NCI-H460 (cell line): ENCODE data around the gene CLEC6A. TPM values are rescaled to one million over a fixed set of nuclear protein-coding genes. Genes with fewer than 3 reads are reported as not detected.
"Not testable (repeated sequence)": the region's sequence is repeated elsewhere in the genome, so short reads cannot be mapped to it uniquely, and the experiment has no call there.

Experiments used
- DNase-seq: peaks from one replicate; pipeline ENCODE4 v3.0.0-alpha.2; 2016; ENCODE audit warnings: low read depth; ENCODE audit errors: extremely low read depth
- small RNA-seq, 2 experiments: library from RNA; depleted of rRNA; stranded (forward); fragments of <200 nt; gene quantifications; one replicate each; pipeline ENCODE3, GENCODE V24; 2014
- total RNA-seq: library from RNA; depleted of rRNA; stranded (reverse); fragments of >200 nt; shearing (Covaris generic); gene quantifications from 2 replicates; pipeline ENCODE4 v1.2.3, GENCODE V29; 2014; rRNA removed

CLEC6A gene
- total RNA-seq, 1 experiment from 2014 or later, result not detected

- no peak for DNase-seq
Observed at GRCh38 chr12:8491646-8492530, 36.1 kb downstream of the CLEC6A start.

- DNase-seq, result no peak
Observed at GRCh38 chr12:8493084-8493483, 37.3 kb downstream of the CLEC6A start.

GRCh38 chr12:8495671-8496070 lies 39.9 kb downstream of the CLEC6A start:
- DNase-seq, result not testable (repeated sequence)

GRCh38 chr12:8496074-8496473 lies 40.3 kb downstream of the CLEC6A start:
- not testable (repeated sequence) for DNase-seq

GRCh38 chr12:8499616-8500015 lies 43.9 kb downstream of the CLEC6A start:
- no peak for DNase-seq

GRCh38 chr12:8501720-8502119 lies 46.0 kb downstream of the CLEC6A start:
- DNase-seq, result no peak

GRCh38 chr12:8504351-8504750 lies 48.6 kb downstream of the CLEC6A start:
- no peak for DNase-seq

GRCh38 chr12:8507596-8507995 lies 51.8 kb downstream of the CLEC6A start:
- no peak for DNase-seq

- no peak for DNase-seq
Observed at GRCh38 chr12:8508223-8508622, 52.5 kb downstream of the CLEC6A start.

GRCh38 chr12:8508910-8509841 lies 53.4 kb downstream of the CLEC6A start:
- no peak for DNase-seq

- DNase-seq, result no peak
Observed at GRCh38 chr12:8513256-8513655, 57.5 kb downstream of the CLEC6A start, which contains the start of gene CLEC4D. Gene CLEC4D, plus strand, starts transcription at chr12:8513503. Its CDS starts 230 bp downstream, at chr12:8513733.

- DNase-seq, result no peak
Observed at GRCh38 chr12:8517971-8518370, 62.2 kb downstream of the CLEC6A start.

GRCh38 chr12:8519171-8519570 lies 63.4 kb downstream of the CLEC6A start:
- DNase-seq, result no peak

- DNase-seq, result no peak
Observed at GRCh38 chr12:8527250-8528130, 71.7 kb downstream of the CLEC6A start.

Small RNA genes within 50 kb of the gene (small RNA-seq; reads per million reads assigned to genes)
- 0 reads per million in 2 experiments for gene RNU6-275P

Other genes with a start within 250 kb of the CLEC6A start
- not detected in 2 replicates for gene FAM90A1, start 228.3 kb upstream of the CLEC6A start, total RNA-seq
- gene CLEC4D, start 57.5 kb downstream of the CLEC6A start, total RNA-seq, result not detected in 2 replicates
- not detected in 2 replicates for gene CLEC4E, start 84.9 kb downstream of the CLEC6A start, total RNA-seq
- not detected in 2 replicates for gene AICDA, start 156.9 kb downstream of the CLEC6A start, total RNA-seq
- not detected in 2 replicates for gene MFAP5, start 206.9 kb downstream of the CLEC6A start, total RNA-seq
- 13.7 and 15.1 TPM in 2 replicates for gene RIMKLB, start 242.0 kb downstream of the CLEC6A start, total RNA-seq